Activated CD8-positive, alpha-beta memory T cell treated with anti-CD3 and anti-CD28 coated beads, Interleukin-2, amount 50 U/mL, for 24 hours (primary cell): ENCODE data around the gene FAM222A.

Source experiments
- DNase-seq: peaks from one replicate; pipeline ENCODE4 v3.0.0-alpha.2; 2020; ENCODE audit errors: extremely low read depth

Gene FAM222A

DNA sequence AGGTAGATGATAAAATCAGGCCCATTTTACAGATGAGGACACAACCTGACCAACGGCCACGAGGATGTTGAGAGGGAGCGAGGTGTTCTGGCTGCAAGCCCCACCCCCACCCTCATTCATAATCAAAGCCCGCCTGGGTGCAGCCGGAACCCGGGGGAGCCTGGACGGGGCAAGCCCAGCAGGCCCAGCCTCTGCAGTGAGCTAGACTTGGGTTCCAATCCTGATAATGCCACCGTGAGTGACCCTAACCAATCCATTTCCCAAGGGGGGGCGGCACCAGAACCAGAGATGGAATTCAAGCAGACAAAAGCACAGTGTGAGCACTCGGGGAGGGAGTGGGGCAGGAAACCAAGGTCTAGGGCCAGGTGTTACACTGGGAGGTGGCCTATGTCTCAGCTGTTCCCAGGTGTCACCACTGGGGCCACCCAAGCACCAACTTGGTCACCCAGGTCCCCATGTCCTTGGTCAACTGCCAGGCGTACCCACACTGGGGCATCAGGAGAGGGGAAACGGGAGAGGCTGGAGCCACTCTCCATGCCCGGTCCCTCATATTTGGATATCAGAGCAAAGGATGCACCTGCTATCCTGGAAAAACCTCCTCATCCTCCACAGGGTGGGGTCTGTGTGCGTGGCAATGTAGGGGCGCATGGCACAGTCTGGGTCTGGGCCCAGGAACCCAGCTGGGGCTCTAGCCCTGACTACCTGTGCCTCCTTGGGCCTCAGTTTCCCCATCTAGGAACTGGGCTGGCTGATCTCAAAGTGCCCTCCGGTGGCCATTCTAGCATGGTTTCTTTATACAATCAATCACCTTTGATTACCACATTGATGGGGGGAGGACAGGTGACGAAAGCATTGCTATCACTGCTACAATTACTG, 58.4 kb downstream of the FAM222A start:
- DNase-seq: no peak

DNA sequence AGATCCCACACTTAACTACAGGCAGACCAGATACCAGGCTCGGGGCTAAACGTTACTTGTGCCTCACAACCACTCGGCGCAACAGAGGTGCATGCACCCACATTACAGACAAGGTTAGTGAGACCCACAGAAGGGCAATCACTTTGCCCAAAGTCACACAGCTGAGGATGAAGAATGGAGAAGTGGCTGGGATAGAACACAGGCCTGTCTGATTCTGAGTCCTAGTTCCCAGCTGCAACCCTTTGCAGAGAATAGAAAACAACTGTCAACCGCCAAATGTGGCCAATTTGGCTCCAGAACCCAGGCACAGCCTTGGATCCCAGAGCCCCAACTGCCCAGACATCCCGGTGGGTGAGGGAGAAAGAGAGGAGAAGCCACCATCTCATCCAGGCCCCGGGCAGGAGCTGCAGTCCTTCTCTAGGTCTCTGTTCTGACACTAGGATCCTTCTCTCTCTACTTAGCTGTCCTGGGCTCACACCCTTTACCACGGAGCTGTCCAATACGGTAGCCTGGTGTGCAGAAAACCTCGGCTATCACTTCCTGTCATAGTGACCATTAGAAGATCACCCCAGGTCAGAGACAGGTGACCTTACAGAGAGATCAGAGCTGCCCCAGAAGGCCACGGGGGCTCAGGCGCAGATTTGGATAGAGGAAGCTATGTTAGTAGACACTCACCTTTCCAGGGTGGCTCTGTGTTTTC, 59.1 kb downstream of the FAM222A start:
- no peak for DNase-seq

- no peak for DNase-seq
Measured at GRCh38 chr12:109773384-109774011, 59.9 kb downstream of the FAM222A start.

DNA sequence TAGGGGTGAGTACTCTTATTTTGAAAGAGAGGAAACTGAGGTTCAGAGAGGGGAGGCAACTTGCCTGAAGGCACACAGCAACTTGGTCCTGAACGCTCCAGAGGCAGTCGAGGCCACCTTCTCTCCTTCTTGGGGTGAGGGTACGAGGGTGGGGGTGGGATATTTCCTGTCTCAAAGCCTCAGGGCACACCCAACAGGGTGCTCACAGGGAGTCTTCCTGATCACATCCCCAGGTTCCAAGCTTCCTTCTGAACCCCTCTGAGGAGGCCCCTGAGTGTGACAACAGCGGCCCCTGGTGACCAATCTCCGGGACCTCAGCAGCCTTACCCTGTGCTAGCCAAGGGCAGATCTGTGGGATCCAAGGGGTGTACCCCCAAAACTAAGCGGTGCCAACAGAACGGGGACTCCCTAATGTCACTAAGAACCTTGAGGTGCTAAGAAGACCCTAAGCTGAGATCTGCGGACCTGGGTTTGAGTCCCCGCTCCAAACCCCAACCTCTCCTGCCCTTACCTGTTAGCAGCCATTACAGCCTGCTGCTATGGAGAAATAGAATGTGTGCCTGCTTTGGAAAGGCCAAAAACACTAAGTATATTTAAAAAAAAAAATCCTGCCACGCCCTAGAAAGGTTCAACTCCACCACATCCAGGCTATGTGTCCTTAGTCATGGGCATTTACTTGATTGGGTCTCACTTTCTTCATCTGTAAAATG, 61.7 kb downstream of the FAM222A start:
- DNase-seq: peak; percentile 48

- DNase-seq: no peak
Measured at GRCh38 chr12:109776624-109777023, 63.0 kb downstream of the FAM222A start.

DNA sequence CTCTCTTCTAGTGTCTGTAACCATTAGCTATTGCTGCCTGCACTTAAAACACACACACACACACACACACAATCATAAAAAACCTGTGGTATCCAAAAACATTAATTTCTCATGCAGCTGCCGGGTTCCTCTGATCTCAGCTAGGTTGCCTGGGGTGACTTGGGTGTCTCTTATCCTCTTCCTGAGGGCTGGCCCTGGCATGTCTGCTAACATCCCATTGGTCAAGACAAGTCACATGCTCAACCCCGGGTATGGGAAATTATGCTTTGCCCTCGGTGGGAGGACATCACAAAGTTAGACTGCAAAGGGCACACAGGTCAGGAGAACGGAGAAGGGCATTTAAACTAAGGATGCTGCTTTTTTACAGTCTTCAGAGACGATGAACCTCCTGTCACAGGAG, 63.9 kb downstream of the FAM222A start:
- DNase-seq: peak; percentile 4

GRCh38 chr12:109778684-109779083, 65.1 kb downstream of the FAM222A start:
- DNase-seq: no peak

- no peak for DNase-seq
Measured at GRCh38 chr12:109779382-109779781, 65.8 kb downstream of the FAM222A start.

DNA sequence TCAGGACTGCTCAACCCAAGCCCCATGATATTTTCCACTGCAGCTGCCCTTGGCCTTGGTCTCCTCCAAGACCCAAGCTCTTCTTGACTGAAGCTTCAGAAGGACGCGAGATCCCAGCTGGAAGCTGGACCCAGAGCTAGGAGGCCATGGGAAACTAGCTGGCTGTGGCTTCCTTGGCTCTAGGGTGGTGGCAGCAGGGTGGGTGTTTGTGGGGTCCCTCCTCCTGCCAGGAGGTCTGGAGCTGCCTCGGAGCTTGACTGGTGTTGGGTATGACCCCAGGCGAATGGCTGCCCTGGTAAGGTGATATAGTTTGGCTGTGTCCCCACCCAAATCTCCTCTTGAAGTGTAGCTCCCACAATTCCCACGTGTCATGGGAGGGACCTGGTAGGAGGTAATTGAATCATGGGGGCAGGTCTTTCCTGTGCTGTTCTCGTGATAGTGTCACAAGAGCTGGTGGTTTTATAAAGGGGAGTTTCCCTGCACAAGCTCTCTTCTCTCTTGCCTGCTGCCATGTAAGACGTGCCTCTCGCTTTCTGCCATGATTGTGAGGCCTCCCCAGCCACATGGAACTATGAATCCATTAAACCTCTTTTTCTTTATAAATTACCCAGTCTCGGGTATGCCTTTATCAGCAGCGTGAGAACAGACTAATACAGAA, 68.2 kb downstream of the FAM222A start:
- DNase-seq: no peak

DNA sequence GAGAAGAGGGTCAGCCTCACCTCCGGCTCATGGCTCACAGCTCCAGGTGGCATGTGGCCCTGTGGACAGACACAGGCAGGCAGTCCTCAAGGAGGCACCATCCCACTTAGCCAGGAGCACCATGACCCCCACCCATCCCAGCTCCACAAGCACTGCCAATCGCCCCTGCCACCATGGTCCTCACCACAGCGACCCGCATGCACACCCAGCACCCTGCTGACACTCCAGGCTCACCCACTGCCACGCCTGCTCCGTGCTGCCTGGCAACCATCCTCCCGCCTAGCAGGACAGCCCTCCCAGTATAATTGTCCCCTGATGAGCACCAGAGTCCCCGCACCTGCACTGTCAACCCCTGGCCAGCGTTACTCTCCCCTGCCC, 68.7 kb downstream of the FAM222A start:
- DNase-seq: no peak

GRCh38 chr12:109783135-109783964, 69.7 kb downstream of the FAM222A start:
- DNase-seq: no peak

GRCh38 chr12:109783965-109784244, 70.3 kb downstream of the FAM222A start:
- no peak for DNase-seq

GRCh38 chr12:109785854-109786253, 72.2 kb downstream of the FAM222A start:
- no peak for DNase-seq

GRCh38 chr12:109786799-109787198, 73.2 kb downstream of the FAM222A start:
- DNase-seq: no peak

GRCh38 chr12:109789526-109790048, 76.0 kb downstream of the FAM222A start:
- DNase-seq: no peak

DNA sequence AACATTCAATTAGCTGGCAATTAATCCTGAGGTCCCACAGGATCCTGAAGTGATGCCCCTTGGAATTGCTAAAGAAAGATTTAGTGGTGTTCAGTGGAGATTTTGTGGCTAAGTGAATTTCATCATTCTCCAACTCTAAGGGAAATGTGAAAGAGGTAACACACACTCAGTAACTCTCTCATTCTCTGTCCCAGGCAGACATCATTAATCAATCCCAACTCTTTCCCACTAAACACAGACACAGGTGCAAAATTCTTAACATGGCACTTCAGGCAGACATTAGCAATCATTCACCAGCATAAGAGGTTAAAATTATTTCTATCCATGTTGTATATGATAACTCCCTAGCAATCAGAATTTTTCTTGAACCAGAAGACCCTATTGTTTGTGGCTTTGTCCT, 79.4 kb downstream of the FAM222A start:
- DNase-seq: no peak

DNA sequence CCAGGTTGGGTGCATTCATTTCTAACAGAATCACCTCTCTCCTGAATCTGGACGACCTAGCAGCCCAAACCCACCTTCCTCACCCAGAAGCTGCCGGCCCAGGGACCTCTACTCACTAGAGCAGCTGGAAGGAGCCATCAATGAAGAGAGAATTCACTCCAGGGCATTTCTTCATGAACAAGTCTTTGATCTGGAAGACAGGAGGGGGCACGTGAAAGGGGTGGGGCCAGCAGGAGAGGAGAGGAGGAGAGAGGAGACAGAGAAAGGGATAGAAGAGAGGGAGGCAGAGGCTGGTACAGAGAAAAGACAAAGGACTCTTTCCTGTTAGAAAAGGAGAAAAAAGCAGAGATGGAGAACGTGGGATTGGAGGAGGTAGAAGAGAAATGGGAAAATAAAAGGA, 79.8 kb downstream of the FAM222A start:
- DNase-seq: no peak

- DNase-seq: no peak
Measured at GRCh38 chr12:109793826-109794501, 80.3 kb downstream of the FAM222A start.

GRCh38 chr12:109795023-109795422, 81.4 kb downstream of the FAM222A start:
- DNase-seq: no peak

GRCh38 chr12:109796057-109796456, 82.4 kb downstream of the FAM222A start:
- DNase-seq: no peak
